ENCODE data around the gene TMEM17. TPM values are rescaled to one million over a fixed set of nuclear protein-coding genes. Genes with fewer than 3 reads are reported as not detected.

TMEM17 gene
- total and polyA plus RNA-seq, 9 of the 15 experiments (the other 6 are each of a cell fraction or from before 2014, with no cell fraction given) = 0.58 to 2.2 (median 1.2) TPM

DNA sequence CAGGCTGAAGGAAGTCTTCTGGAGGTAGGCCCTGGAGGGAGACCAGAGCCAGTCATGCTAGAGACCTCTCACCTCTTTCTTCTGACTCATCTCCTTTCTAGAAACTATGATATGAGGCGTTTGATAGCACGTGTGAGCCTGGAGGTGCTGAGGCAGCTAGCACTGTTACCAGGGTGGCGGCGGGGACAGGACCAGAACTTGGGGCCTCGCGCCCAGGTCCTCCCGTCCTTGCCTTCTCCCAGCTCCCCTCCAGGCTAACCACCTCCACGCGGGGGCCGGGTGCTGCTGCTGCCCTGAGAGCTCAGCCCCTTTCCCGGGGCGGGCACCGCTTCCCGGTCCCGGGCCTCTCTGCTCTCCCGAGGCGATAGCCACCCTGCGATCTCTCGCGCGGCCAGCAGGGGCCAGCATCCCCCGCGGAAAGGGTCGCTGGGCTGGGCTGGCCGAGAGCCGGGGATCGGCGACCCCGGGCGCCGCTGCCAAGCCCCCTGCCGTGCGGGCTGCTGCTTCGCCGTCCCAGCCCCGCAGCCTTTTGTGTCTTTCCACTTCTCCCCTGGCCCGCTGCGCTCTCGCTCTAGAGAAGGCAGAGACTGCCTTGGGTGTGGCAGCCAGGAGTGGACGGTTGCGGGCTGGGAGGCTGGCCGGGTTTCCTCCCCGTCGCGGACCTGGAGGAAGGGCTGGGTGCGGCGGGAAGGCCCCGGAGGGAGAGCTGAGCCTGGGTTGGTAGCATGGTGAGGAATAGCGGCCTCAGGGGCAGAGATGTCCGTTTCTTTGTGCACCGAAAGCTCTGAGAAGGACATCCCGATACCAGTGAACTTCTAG, 49.1 kb downstream of the TMEM17 start (continued):
- TF ChIP-seq ZNF589 (CRISPR knock-in tag; IDR thresholded peaks at IDR 0.05; ENCODE audit: low read depth) (no peak), SMAD2 (IDR thresholded peaks at IDR 0.05; ENCODE audit: low read depth, low read length) (no peak), HDAC1 (IDR thresholded peaks at IDR 0.05) (0 out of 4 replicates have a peak, but pooled peaks of 1 of the 2 experiments have one; percentile 11), ZNF57 (CRISPR knock-in tag; IDR thresholded peaks at IDR 0.05) (no peak), POLR2AphosphoS5 (IDR thresholded peaks at IDR 0.05; ENCODE audit: control insufficient read depth, insufficient read depth, low read depth, low read length) (no peak), TFAM (CRISPR knock-in tag; conservative IDR thresholded peaks at IDR 0.05) (no peak), ZNF24 (IDR thresholded peaks at IDR 0.05) (no peak), DACH1 (IDR thresholded peaks at IDR 0.05; ENCODE audit: partially characterized antibody) (no peak), SREBF1 (IDR thresholded peaks at IDR 0.05; ENCODE audit: borderline replicate concordance, low read depth, low read length) (no peak), ZNF263 (CRISPR knock-in tag; IDR thresholded peaks at IDR 0.05; ENCODE audit: borderline replicate concordance) (no peak), XRCC4 (IDR thresholded peaks at IDR 0.05; ENCODE audit: extremely low read depth, insufficient read depth, insufficient read length) (no peak), NONO (IDR thresholded peaks at IDR 0.05; ENCODE audit: low read depth in 2 of 2, low read length in 1 of 2) (0 out of 4 replicates have a peak, but pooled peaks of 1 of the 2 experiments have one; percentile 26), GABPB2 (CRISPR knock-in tag; conservative IDR thresholded peaks at IDR 0.05) (no peak), TCFL5 (CRISPR knock-in tag; conservative IDR thresholded peaks at IDR 0.05) (no peak), XRCC3 (IDR thresholded peaks at IDR 0.05) (no peak), MAX (CRISPR knock-in tag; IDR thresholded peaks at IDR 0.05) (peak; percentile 37; the same call in 1 of the 2 replicates), STAT5A (IDR thresholded peaks at IDR 0.05; ENCODE audit: borderline replicate concordance, low read length) (no peak), ZNF121 (CRISPR knock-in tag; conservative IDR thresholded peaks at IDR 0.05) (no peak), NCOA2 (IDR thresholded peaks at IDR 0.05; ENCODE audit: partially characterized antibody in 2 of 2) (no peak), ZNF133 (CRISPR knock-in tag; IDR thresholded peaks at IDR 0.05) (no peak; the same call in 1 of the 2 replicates), ZNF124 (CRISPR knock-in tag; IDR thresholded peaks at IDR 0.05) (no peak), ZFX (CRISPR knock-in tag; IDR thresholded peaks at IDR 0.05) (peak; percentile 57), NCOA6 (IDR thresholded peaks at IDR 0.05) (no peak), ZNF75A (CRISPR knock-in tag; IDR thresholded peaks at IDR 0.05) (no peak)
- TF ChIP-seq, protein P1, sequence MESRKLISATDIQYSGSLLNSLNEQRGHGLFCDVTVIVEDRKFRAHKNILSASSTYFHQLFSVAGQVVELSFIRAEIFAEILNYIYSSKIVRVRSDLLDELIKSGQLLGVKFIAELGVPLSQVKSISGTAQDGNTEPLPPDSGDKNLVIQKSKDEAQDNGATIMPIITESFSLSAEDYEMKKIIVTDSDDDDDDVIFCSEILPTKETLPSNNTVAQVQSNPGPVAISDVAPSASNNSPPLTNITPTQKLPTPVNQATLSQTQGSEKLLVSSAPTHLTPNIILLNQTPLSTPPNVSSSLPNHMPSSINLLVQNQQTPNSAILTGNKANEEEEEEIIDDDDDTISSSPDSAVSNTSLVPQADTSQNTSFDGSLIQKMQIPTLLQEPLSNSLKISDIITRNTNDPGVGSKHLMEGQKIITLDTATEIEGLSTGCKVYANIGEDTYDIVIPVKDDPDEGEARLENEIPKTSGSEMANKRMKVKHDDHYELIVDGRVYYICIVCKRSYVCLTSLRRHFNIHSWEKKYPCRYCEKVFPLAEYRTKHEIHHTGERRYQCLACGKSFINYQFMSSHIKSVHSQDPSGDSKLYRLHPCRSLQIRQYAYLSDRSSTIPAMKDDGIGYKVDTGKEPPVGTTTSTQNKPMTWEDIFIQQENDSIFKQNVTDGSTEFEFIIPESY (CRISPR knock-in tag; IDR thresholded peaks at IDR 0.05) = peak; percentile 45; the same call in 1 of the 2 replicates
- TF ChIP-seq, protein P2, sequence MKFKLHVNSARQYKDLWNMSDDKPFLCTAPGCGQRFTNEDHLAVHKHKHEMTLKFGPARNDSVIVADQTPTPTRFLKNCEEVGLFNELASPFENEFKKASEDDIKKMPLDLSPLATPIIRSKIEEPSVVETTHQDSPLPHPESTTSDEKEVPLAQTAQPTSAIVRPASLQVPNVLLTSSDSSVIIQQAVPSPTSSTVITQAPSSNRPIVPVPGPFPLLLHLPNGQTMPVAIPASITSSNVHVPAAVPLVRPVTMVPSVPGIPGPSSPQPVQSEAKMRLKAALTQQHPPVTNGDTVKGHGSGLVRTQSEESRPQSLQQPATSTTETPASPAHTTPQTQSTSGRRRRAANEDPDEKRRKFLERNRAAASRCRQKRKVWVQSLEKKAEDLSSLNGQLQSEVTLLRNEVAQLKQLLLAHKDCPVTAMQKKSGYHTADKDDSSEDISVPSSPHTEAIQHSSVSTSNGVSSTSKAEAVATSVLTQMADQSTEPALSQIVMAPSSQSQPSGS (CRISPR knock-in tag; IDR thresholded peaks at IDR 0.05) = no peak
